ENCODE results near the gene PRKN.

DNA sequence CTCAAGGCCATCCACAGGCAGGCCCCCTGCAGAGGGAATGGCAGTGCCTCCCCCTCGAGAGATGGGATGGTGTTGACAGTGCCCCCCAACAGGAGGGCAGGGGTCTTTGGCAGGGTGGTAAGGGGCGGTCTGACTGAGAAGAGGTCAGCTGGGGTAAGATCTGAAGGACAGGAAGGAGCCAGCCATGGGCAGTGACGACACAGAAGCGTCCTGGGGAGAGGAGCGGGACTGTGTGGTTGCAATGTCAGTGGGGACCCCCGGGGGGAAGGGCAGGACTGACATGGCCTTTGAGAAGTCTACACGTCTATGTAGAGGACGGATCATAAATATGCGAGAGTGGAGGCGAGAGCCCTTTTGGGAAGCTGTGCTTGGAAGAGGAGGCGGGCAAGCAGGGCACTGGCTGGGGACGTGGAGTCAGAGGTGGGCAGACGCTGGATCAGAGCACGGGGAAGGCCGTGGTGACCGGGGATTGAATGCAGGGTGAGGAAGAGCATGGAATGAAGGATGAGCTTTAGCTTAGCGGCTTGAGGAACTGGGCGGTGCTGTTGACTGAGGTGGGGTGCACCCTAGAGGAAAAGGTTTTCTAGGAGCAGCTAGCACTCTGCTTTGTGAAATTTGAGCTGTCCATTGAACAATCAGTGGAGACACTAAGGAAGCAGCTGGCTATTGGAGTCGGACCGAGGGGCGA is 1371.3 kb downstream of the PRKN start:
- no peak for TF ChIP-seq POLR2A (IDR thresholded peaks at IDR 0.05)
- TF ChIP-seq, protein P1, sequence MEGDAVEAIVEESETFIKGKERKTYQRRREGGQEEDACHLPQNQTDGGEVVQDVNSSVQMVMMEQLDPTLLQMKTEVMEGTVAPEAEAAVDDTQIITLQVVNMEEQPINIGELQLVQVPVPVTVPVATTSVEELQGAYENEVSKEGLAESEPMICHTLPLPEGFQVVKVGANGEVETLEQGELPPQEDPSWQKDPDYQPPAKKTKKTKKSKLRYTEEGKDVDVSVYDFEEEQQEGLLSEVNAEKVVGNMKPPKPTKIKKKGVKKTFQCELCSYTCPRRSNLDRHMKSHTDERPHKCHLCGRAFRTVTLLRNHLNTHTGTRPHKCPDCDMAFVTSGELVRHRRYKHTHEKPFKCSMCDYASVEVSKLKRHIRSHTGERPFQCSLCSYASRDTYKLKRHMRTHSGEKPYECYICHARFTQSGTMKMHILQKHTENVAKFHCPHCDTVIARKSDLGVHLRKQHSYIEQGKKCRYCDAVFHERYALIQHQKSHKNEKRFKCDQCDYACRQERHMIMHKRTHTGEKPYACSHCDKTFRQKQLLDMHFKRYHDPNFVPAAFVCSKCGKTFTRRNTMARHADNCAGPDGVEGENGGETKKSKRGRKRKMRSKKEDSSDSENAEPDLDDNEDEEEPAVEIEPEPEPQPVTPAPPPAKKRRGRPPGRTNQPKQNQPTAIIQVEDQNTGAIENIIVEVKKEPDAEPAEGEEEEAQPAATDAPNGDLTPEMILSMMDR (IDR thresholded peaks at IDR 0.05) = no peak
